GM21381 (cell line): Measurements from ENCODE around the gene UHRF2.

Source experiments
- ATAC-seq: cut with Tn5 transposase; IDR thresholded peaks from one replicate; pipeline ENCODE4 v1.9.1; 2021; ENCODE audit warnings: mild to moderate bottlenecking, moderate library complexity; ENCODE audit not compliant: unreplicated experiment

UHRF2 gene

GRCh38 chr9:6552498-6553121, 139.6 kb downstream of the UHRF2 start:
- no peak for ATAC-seq

GRCh38 chr9:6553866-6554265, 140.9 kb downstream of the UHRF2 start:
- ATAC-seq: no peak
